Measurements from ENCODE around the gene GPX8.

GRCh38 chr5:55149308-55149795 is 10.6 kb upstream of the GPX8 start:
- no peak for TF ChIP-seq CTCF (IDR thresholded peaks at IDR 0.05; ENCODE audit: borderline replicate concordance, extremely low read depth, low read length, poor library complexity, severe bottlenecking)
- TF ChIP-seq EZH2 (IDR thresholded peaks at IDR 0.05; ENCODE audit: borderline replicate concordance, low read depth, low read length, severe bottlenecking), result no peak
